ENCODE data around the gene LBR.

The LBR gene

GRCh38 chr1:225360119-225360518 lies 67.7 kb downstream of the LBR start:
- no peaks in the 10 kb centered on the region for H3K36me3 ChIP-seq
- no peak for DNase-seq
- no peak overlapping the region for H3K4me3 ChIP-seq
- no peak overlapping the region for H3K27ac ChIP-seq
- TF ChIP-seq CTCF (IDR thresholded peaks at IDR 0.05): no peak
- intact Hi-C loops (cut with DNase I; ENCODE audit: low total_unique reads): no loop called here
- no peaks in the 10 kb centered on the region for H3K27me3 ChIP-seq
- H3K4me1 ChIP-seq: no peaks in the 10 kb centered on the region
- H3K9me3 ChIP-seq: no peaks in the 10 kb centered on the region

DNA sequence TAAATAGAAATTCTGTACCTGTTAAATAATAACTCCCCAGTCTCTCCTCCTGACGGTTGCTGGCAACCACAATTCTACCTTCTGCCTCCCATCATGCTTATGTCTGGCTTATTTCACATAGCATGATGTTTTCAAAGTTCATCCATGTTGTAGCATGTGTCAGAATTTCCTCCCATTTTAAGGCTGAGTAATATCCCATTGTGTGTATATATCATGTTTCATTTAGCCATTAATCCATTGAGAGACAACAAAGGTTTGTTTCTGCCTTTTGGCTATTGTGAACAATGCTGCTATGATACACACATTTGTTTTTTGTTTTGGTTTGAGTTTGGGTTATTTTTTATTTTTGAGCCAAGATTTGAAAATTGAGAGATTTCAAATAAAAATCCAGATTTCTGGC lies 72.0 kb downstream of the LBR start:
- Histone ChIP-seq H3K36me3 (no peaks in the 10 kb centered on the region), H3K9me3 (no peaks in the 10 kb centered on the region), H3K4me3 (no peak overlapping the region), H3K27me3 (no peaks in the 10 kb centered on the region), H3K27ac (no peak overlapping the region), H3K4me1 (no peaks in the 10 kb centered on the region)
- intact Hi-C loops (cut with DNase I; ENCODE audit: low total_unique reads): no loop called here
- no peak for DNase-seq
- TF ChIP-seq CTCF (IDR thresholded peaks at IDR 0.05): no peak

DNA sequence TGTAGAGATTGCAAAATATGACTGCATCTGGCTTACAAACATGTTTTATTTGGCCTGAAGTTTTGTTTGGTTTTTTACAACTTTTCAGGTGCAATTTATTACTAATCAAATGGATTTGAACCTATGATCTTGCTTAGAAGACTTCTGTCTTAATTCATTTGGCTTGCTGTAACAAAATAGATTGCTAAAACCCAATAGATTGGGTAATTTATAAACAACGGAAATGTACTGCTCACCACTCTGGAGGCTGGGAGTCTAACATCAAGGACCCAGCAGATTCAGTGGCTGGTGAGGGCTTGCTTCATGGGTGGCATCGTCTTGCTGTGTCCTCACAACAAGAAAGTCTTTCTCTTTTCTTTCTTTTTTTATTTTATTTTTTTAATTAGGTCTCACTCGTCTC lies 72.9 kb downstream of the LBR start:
- H3K27me3 ChIP-seq: no peaks in the 10 kb centered on the region
- no peak overlapping the region for H3K4me3 ChIP-seq
- H3K4me1 ChIP-seq: no peaks in the 10 kb centered on the region
- no peak for DNase-seq
- no peaks in the 10 kb centered on the region for H3K9me3 ChIP-seq
- H3K27ac ChIP-seq: no peak overlapping the region
- TF ChIP-seq CTCF (IDR thresholded peaks at IDR 0.05): no peak
- no peaks in the 10 kb centered on the region for H3K36me3 ChIP-seq
- intact Hi-C loops (cut with DNase I; ENCODE audit: low total_unique reads): no loop called here

Measured in tibial artery (tissue), 4 donors.